Mesenchymal stem cell (in vitro differentiated cells and primary cell): ENCODE results near the gene CAMTA1.
A peak's percentile ranks its signal among the peaks of the same experiment; 100 is the strongest.

Source experiments
- DNase-seq: peaks from one replicate; pipeline ENCODE4 v3.0.0-alpha.2; 2013
- H2AFZ ChIP-seq: one replicate; pipeline ENCODE4 v1.6.1; 2013; ENCODE audit warnings: low read depth, mild to moderate bottlenecking, control low read depth, inconsistent platforms, low read length, moderate library complexity
- H2AK5ac ChIP-seq: 2 replicates; pipeline ENCODE4 v1.6.1; 2013; ENCODE audit warnings: low read length, moderate library complexity, mild to moderate bottlenecking, inconsistent platforms; ENCODE audit not compliant: severe bottlenecking
- H2BK120ac ChIP-seq: one replicate; pipeline ENCODE4 v1.6.1; 2013; ENCODE audit warnings: low read depth, mild to moderate bottlenecking, inconsistent platforms, low read length, moderate library complexity
- H2BK12ac ChIP-seq, 2 experiments: one replicate each; pipeline ENCODE4 v1.6.1; 2013; ENCODE audit warnings: inconsistent platforms in 2 of 2, low read length in 2 of 2, mild to moderate bottlenecking in 2 of 2, moderate library complexity in 2 of 2, control low read depth in 1 of 2
- H2BK15ac ChIP-seq: one replicate; pipeline ENCODE4 v1.6.1; 2013; ENCODE audit warnings: mild to moderate bottlenecking, low read depth, inconsistent platforms; ENCODE audit not compliant: poor library complexity, severe bottlenecking
- H2BK5ac ChIP-seq: 2 replicates; pipeline ENCODE4 v1.6.1; 2013; ENCODE audit warnings: low read depth, mild to moderate bottlenecking, low read length, control low read depth, inconsistent platforms; ENCODE audit not compliant: poor library complexity, severe bottlenecking
- H3K14ac ChIP-seq, 2 experiments: one replicate each; pipeline ENCODE4 v1.6.1; 2013; ENCODE audit warnings: inconsistent platforms in 2 of 2, low read length in 2 of 2, control low read depth in 1 of 2, mild to moderate bottlenecking in 1 of 2, moderate library complexity in 1 of 2
- H3K18ac ChIP-seq, 2 experiments: one replicate each; pipeline ENCODE4 v1.6.1; 2013; ENCODE audit warnings: inconsistent platforms in 2 of 2, low read length in 2 of 2, control low read depth in 1 of 2, low read depth in 1 of 2, mild to moderate bottlenecking in 1 of 2
- H3K23ac ChIP-seq, 2 experiments: one replicate each; pipeline ENCODE4 v1.6.1; 2013; ENCODE audit warnings: inconsistent platforms in 2 of 2, low read length in 2 of 2, mild to moderate bottlenecking in 2 of 2, moderate library complexity in 2 of 2, control low read depth in 1 of 2
- H3K27ac ChIP-seq: 2 replicates; pipeline ENCODE4 v1.5.1; 2013; ENCODE audit warnings: mild to moderate bottlenecking, moderate library complexity, low read length, control low read depth, inconsistent platforms; ENCODE audit not compliant: poor library complexity, severe bottlenecking
- H3K27me3 ChIP-seq, 2 experiments: 2 replicates each; pipeline versions ENCODE4 v1.6.1 to v1.7.0; 2013; ENCODE audit warnings: low read length in 2 of 2, mild to moderate bottlenecking in 2 of 2, moderate library complexity in 2 of 2, control low read depth in 1 of 2, inconsistent platforms in 1 of 2; ENCODE audit not compliant: control insufficient read depth in 1 of 2, insufficient read depth in 1 of 2
- H3K36me3 ChIP-seq, 2 experiments: 2 replicates each; pipeline versions ENCODE4 v1.6.1 to v1.7.0; 2013; ENCODE audit warnings: low read length in 2 of 2, control low read depth in 1 of 2, inconsistent platforms in 1 of 2, low read depth in 1 of 2, mild to moderate bottlenecking in 1 of 2; ENCODE audit not compliant: insufficient read depth in 2 of 2, control insufficient read depth in 1 of 2
- H3K4ac ChIP-seq, 2 experiments: one replicate each; pipeline ENCODE4 v1.6.1; 2013; ENCODE audit warnings: inconsistent platforms in 2 of 2, low read length in 2 of 2, mild to moderate bottlenecking in 2 of 2, moderate library complexity in 2 of 2, control low read depth in 1 of 2, low read depth in 1 of 2
- H3K4me1 ChIP-seq: 2 replicates; pipeline ENCODE4 v1.6.1; 2013; ENCODE audit warnings: low read depth, low read length, control low read depth; ENCODE audit not compliant: control insufficient read depth, insufficient read depth
- H3K4me2 ChIP-seq: 2 replicates; pipeline ENCODE4 v1.6.1; 2013; ENCODE audit warnings: low read length, mild to moderate bottlenecking, inconsistent platforms; ENCODE audit not compliant: poor library complexity, severe bottlenecking
- H3K4me3 ChIP-seq, 2 experiments: 2 replicates each; pipeline versions ENCODE4 v1.5.1 to v1.7.0; 2013; ENCODE audit warnings: low read length in 2 of 2, mild to moderate bottlenecking in 2 of 2, control low read depth in 1 of 2, low read depth in 1 of 2; ENCODE audit not compliant: insufficient read depth in 1 of 2
- H3K79me1 ChIP-seq: replicated peaks from 2 replicates; pipeline ENCODE4 v1.6.1; 2013; ENCODE audit warnings: mild to moderate bottlenecking, control low read depth, low read length, inconsistent platforms; ENCODE audit not compliant: poor library complexity, severe bottlenecking
- H3K9ac ChIP-seq: 2 replicates; pipeline ENCODE4 v1.7.0; 2013; ENCODE audit warnings: mild to moderate bottlenecking, low read length, moderate library complexity
- H3K9me3 ChIP-seq: 2 replicates; pipeline ENCODE4 v1.7.0; 2013; ENCODE audit warnings: mild to moderate bottlenecking, low read length; ENCODE audit not compliant: control insufficient read depth
- H4K8ac ChIP-seq: one replicate; pipeline ENCODE4 v1.6.1; 2013; ENCODE audit warnings: inconsistent platforms, mild to moderate bottlenecking, low read length, moderate library complexity
- H4K91ac ChIP-seq: one replicate; pipeline ENCODE4 v1.6.1; 2013; ENCODE audit warnings: mild to moderate bottlenecking, low read length, inconsistent platforms
- WGBS: methylation state at CpG from one replicate; pipeline ENCODE4 v1.1.7; 2013; ENCODE audit warnings: mixed read lengths; 5-methylcytosine and 5-hydroxymethylcytosine counted together

CAMTA1 gene

DNA sequence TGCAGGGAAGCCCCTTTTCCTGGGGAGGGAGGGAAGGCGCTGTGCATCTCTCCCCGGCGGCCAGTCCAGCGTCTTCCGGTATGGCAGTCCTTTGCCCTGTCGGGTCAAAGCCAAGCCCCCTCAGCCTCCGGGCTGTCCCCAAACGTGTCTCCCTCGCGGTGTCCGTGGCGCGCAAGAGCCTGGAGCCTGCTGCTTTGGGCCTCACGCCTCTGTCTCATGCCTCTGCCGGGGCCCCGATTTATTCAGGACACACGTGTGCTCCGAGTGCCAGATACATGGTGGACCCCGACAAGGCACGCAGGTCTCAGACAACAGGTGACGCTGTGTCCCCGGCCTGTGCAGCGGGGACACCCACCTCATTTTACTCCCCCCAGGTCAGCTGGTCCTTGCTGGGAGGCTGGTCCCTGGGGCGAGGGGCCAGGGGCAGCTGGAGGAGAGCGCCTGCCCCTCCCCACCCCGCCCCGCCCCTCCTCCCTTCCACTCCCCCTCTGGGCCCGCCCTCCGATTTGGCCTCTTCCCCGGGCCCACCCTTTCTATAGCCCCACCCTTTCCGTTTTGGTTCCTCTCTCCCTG, 176.7 kb downstream of the CAMTA1 start:
- H3K9me3 ChIP-seq, result no peaks in the 10 kb centered on the region
- H4K91ac ChIP-seq, result no peak overlapping the region
- H2BK120ac ChIP-seq, result no peak overlapping the region
- no peak overlapping the region for H3K27ac ChIP-seq
- H2AK5ac ChIP-seq, result no peak overlapping the region
- peak overlapping the region; percentile 63 for H3K4me2 ChIP-seq
- no peak overlapping the region for H2BK5ac ChIP-seq
- H3K27me3 ChIP-seq, result peaks cover 36 to 61% of the 10 kb centered on the region in 2 experiments
- no peak overlapping the region for H3K23ac ChIP-seq
- WGBS, result 4% methylated on average over 29 of the region's 31 CpGs
- no peak overlapping the region for H3K9ac ChIP-seq
- H2AFZ ChIP-seq, result no peak overlapping the region
- no peak overlapping the region for H3K18ac ChIP-seq
- no peak for DNase-seq
- H3K4me3 ChIP-seq, result peak overlapping the region in 1 of 2 experiments; percentile 47
- no peak overlapping the region for H2BK15ac ChIP-seq
- no peak overlapping the region for H3K14ac ChIP-seq
- peaks cover 18% of the 10 kb centered on the region for H3K4me1 ChIP-seq
- H2BK12ac ChIP-seq, result no peak overlapping the region
- peak overlapping the region; percentile 22 for H4K8ac ChIP-seq
- H3K36me3 ChIP-seq, result no peaks in the 10 kb centered on the region
- no peaks in the 10 kb centered on the region for H3K79me1 ChIP-seq
- H3K4ac ChIP-seq, result no peak overlapping the region

GRCh38 chr1:6962478-6962995, 177.3 kb downstream of the CAMTA1 start:
- Histone ChIP-seq H3K27me3 (peaks cover 31 to 61% of the 10 kb centered on the region in 2 experiments), H3K14ac (no peak overlapping the region), H2AFZ (no peak overlapping the region), H4K8ac (no peak overlapping the region), H2BK5ac (no peak overlapping the region), H3K9me3 (no peaks in the 10 kb centered on the region), H3K4ac (no peak overlapping the region), H3K4me1 (peaks cover 20% of the 10 kb centered on the region), H3K79me1 (no peaks in the 10 kb centered on the region), H3K4me3 (peak overlapping the region in 1 of 2 experiments; percentile 8), H2BK120ac (no peak overlapping the region), H3K18ac (no peak overlapping the region), H3K4me2 (no peak overlapping the region), H3K27ac (no peak overlapping the region), H2AK5ac (no peak overlapping the region), H3K23ac (no peak overlapping the region), H4K91ac (no peak overlapping the region), H2BK12ac (no peak overlapping the region), H3K9ac (no peak overlapping the region), H2BK15ac (no peak overlapping the region), H3K36me3 (no peaks in the 10 kb centered on the region)
- 3% methylated on average over 14 of the region's 14 CpGs for WGBS
- peak; percentile 81 for DNase-seq

- H3K36me3 ChIP-seq, result no peaks in the 10 kb centered on the region
- no peak overlapping the region for H3K23ac ChIP-seq
- no peaks in the 10 kb centered on the region for H3K9me3 ChIP-seq
- no peak overlapping the region for H2BK120ac ChIP-seq
- DNase-seq, result no peak
- peaks cover 20% of the 10 kb centered on the region for H3K4me1 ChIP-seq
- no peak overlapping the region for H4K8ac ChIP-seq
- no peak overlapping the region for H3K9ac ChIP-seq
- H2BK5ac ChIP-seq, result no peak overlapping the region
- no peak overlapping the region for H2BK15ac ChIP-seq
- no peak overlapping the region for H3K14ac ChIP-seq
- no peak overlapping the region for H4K91ac ChIP-seq
- H3K27ac ChIP-seq, result no peak overlapping the region
- H3K4me2 ChIP-seq, result peak overlapping the region; percentile 24
- H3K79me1 ChIP-seq, result no peaks in the 10 kb centered on the region
- peak overlapping the region in 1 of 2 experiments; percentile 25 for H3K4me3 ChIP-seq
- H3K18ac ChIP-seq, result no peak overlapping the region
- H3K4ac ChIP-seq, result no peak overlapping the region
- no peak overlapping the region for H2BK12ac ChIP-seq
- peaks cover 27 to 62% of the 10 kb centered on the region in 2 experiments for H3K27me3 ChIP-seq
- H2AK5ac ChIP-seq, result no peak overlapping the region
- 7% methylated on average over 37 of the region's 41 CpGs for WGBS
- no peak overlapping the region for H2AFZ ChIP-seq
These were observed 178.0 kb downstream of the CAMTA1 start for GRCh38 chr1:6962996-6963911.

DNA sequence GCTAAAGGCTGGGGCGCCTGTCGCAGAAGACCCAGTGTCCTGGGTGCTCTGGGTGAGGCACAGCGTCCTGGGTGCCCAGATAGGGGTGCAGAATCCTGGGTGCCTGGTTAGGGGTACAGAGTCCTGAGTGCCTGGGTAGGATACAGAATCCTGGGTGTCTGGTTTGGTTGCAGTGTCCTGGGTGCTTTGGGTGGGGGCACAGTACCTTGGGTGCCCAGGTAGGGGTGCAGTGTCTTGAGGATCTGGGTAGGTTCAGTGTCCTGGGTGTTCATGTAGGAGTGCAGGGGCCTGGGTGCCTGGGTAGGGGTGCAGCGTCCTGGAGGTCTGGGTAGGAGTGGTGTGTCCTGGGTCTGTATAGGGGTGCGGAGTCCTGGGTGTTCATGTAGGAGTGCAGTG, 178.7 kb downstream of the CAMTA1 start:
- Histone ChIP-seq H3K9me3 (no peaks in the 10 kb centered on the region), H2BK12ac (no peak overlapping the region), H2BK15ac (no peak overlapping the region), H3K4me2 (no peak overlapping the region), H3K18ac (no peak overlapping the region), H2BK120ac (no peak overlapping the region), H2BK5ac (no peak overlapping the region), H3K27ac (no peak overlapping the region), H4K91ac (no peak overlapping the region), H3K36me3 (no peaks in the 10 kb centered on the region), H3K27me3 (peaks cover 30 to 64% of the 10 kb centered on the region in 2 experiments), H3K4ac (no peak overlapping the region), H2AK5ac (no peak overlapping the region), H4K8ac (no peak overlapping the region), H3K79me1 (peaks cover 2% of the 10 kb centered on the region), H3K9ac (no peak overlapping the region), H3K4me1 (peaks cover 23% of the 10 kb centered on the region), H3K14ac (no peak overlapping the region), H2AFZ (no peak overlapping the region), H3K4me3 (no peak overlapping the region), H3K23ac (no peak overlapping the region)
- 69% methylated on average over 5 of the region's 5 CpGs for WGBS
- no peak for DNase-seq
